Thyroid gland (tissue), 4 donors: ENCODE data around the gene ZNF687. TPM values are rescaled to one million over a fixed set of nuclear protein-coding genes. Genes with fewer than 3 reads are reported as not detected.

Experiments used
- DNase-seq, 2 donors: peaks; one replicate each; pipeline ENCODE4 v3.0.0-alpha.2; 2019
- H3K27ac ChIP-seq, 3 donors: fragments of 200-600 bp; sonication (generic); 1 replicate in 2 of 3; 2 replicates in 1 of 3; pipeline ENCODE4 v1.5.1; 2016 to 2019; ENCODE audit warnings: mild to moderate bottlenecking in 1 of 3, moderate library complexity in 1 of 3
- H3K27me3 ChIP-seq: fragments of 200-600 bp; sonication (generic); one replicate; pipeline ENCODE4 v1.5.1; 2019
- H3K36me3 ChIP-seq, 2 donors: fragments of 200-600 bp; sonication (generic); one replicate each; pipeline ENCODE4 v1.5.1; 2016 to 2019
- H3K4me1 ChIP-seq, 2 donors: fragments of 200-600 bp; sonication (generic); one replicate each; pipeline ENCODE4 v1.5.1; 2017 to 2019
- H3K4me3 ChIP-seq, 3 donors: fragments of 200-600 bp; sonication (generic); replicated peaks in 1 of 3; 1 replicate in 2 of 3; 2 replicates in 1 of 3; pipeline ENCODE4 v1.5.1; 2016; ENCODE audit warnings: mild to moderate bottlenecking in 1 of 3
- H3K9me3 ChIP-seq: fragments of 200-600 bp; sonication (generic); one replicate; pipeline ENCODE4 v1.5.1; 2017
- POLR2A ChIP-seq, 2 donors: fragments of 450-650 bp; IDR thresholded peaks; one replicate each; pipeline ENCODE4 v1.6.1; 2017; ENCODE audit warnings: antibody characterized with exemption in 2 of 2, mild to moderate bottlenecking in 2 of 2, moderate library complexity in 1 of 2
- WGBS, 2 donors: methylation state at CpG; one replicate each; pipeline ENCODE4 v1.1.5; 2017; 5-methylcytosine and 5-hydroxymethylcytosine counted together
- intact Hi-C: fragments of 100-400 bp; cut with DNase I; formaldehyde crosslinking; loops from one replicate; pipeline ENCODE4 v1.15.1; 2023
- total RNA-seq, 4 donors: library from RNA; depleted of rRNA; stranded (reverse); fragments of >200 nt; gene quantifications; one replicate each; pipeline ENCODE4 v1.2.3, GENCODE V29; 2016
- TF ChIP-seq, protein P1 (sequence below), 6 experiments: fragments of 200-600 bp in 3 of 6; fragments of 450-650 bp in 3 of 6; sonication (generic) in 3 of 6; IDR thresholded peaks; one replicate each; pipeline ENCODE4 v1.5.1; 2016 to 2019; ENCODE audit warnings: antibody characterized with exemption in 6 of 6, mild to moderate bottlenecking in 2 of 6, inconsistent platforms in 1 of 6, moderate library complexity in 1 of 6

Gene ZNF687
- total RNA-seq, 4 donors from 2014 or later: 24.2 to 38.0 (median 33.7) TPM

DNA sequence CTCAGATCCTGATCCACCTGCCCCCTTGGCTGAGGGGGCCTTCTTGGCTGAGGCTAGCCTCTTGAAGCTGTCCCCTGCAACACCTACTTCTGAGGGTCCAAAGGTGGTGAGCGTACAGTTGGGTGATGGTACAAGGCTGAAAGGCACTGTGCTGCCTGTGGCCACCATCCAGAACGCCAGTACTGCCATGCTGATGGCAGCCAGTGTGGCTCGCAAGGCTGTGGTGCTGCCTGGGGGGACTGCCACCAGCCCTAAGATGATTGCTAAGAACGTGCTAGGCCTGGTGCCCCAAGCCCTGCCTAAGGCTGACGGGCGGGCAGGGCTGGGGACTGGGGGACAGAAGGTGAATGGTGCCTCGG lies 5.2 kb downstream of the ZNF687 start:
- TF ChIP-seq, protein P1, sequence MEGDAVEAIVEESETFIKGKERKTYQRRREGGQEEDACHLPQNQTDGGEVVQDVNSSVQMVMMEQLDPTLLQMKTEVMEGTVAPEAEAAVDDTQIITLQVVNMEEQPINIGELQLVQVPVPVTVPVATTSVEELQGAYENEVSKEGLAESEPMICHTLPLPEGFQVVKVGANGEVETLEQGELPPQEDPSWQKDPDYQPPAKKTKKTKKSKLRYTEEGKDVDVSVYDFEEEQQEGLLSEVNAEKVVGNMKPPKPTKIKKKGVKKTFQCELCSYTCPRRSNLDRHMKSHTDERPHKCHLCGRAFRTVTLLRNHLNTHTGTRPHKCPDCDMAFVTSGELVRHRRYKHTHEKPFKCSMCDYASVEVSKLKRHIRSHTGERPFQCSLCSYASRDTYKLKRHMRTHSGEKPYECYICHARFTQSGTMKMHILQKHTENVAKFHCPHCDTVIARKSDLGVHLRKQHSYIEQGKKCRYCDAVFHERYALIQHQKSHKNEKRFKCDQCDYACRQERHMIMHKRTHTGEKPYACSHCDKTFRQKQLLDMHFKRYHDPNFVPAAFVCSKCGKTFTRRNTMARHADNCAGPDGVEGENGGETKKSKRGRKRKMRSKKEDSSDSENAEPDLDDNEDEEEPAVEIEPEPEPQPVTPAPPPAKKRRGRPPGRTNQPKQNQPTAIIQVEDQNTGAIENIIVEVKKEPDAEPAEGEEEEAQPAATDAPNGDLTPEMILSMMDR (IDR thresholded peaks at IDR 0.05): no peak
- no peak for TF ChIP-seq POLR2A (IDR thresholded peaks at IDR 0.05)
- Histone ChIP-seq H3K4me1 (peaks cover 0 to 16% of the 10 kb centered on the region in 2 donors), H3K27me3 (no peaks in the 10 kb centered on the region), H3K36me3 (peaks cover 52 to 58% of the 10 kb centered on the region in 2 donors), H3K4me3 (no peak overlapping the region), H3K9me3 (no peaks in the 10 kb centered on the region), H3K27ac (no peak overlapping the region)
- 88 to 97% methylated on average over 1 to 5 of the region's 7 CpGs for WGBS, 2 donors
- no peak for DNase-seq
- intact Hi-C loops: no loop called here

DNA sequence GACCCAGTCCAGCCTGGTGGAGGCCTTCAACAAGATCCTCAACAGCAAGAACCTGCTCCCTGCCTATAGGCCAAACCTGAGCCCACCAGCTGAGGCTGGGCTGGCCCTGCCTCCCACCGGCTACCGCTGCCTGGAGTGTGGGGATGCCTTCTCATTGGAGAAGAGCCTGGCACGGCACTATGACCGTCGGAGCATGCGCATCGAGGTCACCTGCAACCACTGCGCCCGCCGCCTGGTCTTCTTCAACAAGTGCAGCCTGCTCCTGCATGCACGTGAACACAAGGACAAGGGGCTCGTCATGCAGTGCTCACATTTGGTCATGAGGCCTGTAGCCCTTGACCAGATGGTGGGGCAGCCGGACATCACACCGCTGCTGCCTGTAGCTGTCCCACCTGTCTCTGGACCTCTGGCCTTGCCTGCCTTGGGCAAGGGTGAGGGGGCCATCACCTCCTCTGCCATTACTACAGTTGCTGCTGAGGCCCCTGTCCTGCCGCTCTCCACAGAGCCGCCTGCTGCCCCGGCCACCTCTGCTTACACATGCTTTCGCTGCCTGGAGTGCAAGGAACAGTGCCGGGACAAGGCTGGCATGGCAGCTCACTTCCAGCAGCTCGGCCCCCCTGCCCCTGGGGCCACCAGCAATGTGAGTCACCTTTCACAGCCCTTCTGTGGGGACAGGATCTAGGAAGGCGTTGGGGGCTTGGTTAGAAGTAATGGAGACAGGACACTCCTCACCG lies 5.8 kb downstream of the ZNF687 start:
- H3K4me1 ChIP-seq: peaks cover 0 to 16% of the 10 kb centered on the region in 2 donors
- intact Hi-C loops: no loop called here
- TF ChIP-seq POLR2A (IDR thresholded peaks at IDR 0.05): no peak
- TF ChIP-seq, protein P1 (IDR thresholded peaks at IDR 0.05): no peak
- WGBS, 2 donors: 90 to 95% methylated on average over 4 to 14 of the region's 22 CpGs
- DNase-seq: no peak
- no peak overlapping the region for H3K27ac ChIP-seq
- H3K9me3 ChIP-seq: no peaks in the 10 kb centered on the region
- peaks cover 58 to 65% of the 10 kb centered on the region in 2 donors for H3K36me3 ChIP-seq
- H3K4me3 ChIP-seq: no peak overlapping the region
- H3K27me3 ChIP-seq: no peaks in the 10 kb centered on the region

DNA sequence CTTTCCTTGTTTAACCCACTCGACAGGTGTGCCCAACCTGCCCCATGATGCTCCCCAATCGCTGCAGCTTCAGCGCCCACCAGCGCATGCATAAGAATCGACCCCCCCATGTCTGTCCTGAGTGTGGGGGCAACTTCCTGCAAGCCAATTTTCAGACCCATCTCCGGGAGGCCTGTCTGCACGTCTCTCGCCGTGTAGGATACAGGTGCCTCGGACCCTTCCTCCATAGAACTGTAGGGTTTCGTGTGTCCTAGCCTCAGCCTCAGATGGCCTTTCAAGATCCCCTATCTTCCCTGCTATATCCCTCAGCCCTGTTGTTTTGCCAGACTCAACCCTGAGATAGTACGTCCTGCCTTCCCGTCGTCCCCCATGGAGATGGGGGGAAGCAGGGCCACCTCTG lies 6.4 kb downstream of the ZNF687 start:
- 89 to 92% methylated on average over 14 of the region's 14 CpGs for WGBS, 2 donors
- Histone ChIP-seq H3K27me3 (no peaks in the 10 kb centered on the region), H3K4me3 (no peak overlapping the region), H3K36me3 (peaks cover 64 to 70% of the 10 kb centered on the region in 2 donors), H3K27ac (no peak overlapping the region), H3K9me3 (no peaks in the 10 kb centered on the region), H3K4me1 (peaks cover 0 to 11% of the 10 kb centered on the region in 2 donors)
- no peak for DNase-seq
- intact Hi-C loops: no loop called here
- TF ChIP-seq, protein P1 (IDR thresholded peaks at IDR 0.05): no peak
- no peak for TF ChIP-seq POLR2A (IDR thresholded peaks at IDR 0.05)

DNA sequence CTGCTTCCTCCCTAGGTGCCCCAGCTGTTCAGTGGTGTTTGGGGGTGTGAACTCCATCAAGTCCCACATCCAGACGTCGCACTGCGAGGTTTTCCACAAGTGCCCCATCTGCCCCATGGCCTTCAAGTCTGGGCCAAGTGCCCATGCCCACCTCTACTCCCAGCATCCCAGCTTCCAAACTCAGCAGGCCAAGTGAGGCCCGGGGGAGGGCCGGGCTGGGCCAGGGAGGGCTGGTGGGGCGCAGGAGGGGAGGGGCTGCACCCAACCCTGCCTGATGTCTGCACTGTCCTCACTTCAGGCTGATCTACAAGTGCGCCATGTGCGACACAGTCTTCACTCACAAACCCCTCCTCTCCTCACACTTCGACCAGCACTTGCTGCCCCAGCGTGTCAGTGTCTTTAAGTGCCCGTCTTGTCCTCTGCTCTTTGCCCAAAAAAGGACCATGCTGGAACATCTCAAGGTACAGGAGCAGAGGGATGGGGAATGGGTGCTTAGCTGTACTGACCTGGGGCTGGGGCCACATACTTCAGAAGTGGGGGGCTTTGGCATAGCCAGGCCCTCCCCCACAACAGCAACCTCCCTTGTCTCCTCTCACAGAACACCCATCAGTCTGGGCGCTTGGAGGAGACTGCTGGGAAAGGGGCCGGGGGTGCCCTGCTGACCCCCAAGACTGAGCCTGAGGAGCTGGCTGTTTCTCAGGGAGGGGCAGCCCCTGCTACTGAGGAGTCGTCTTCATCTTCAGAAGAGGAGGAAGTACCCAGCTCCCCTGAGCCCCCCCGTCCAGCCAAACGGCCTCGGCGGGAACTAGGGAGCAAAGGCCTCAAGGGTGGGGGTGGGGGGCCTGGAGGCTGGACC lies 7.2 kb downstream of the ZNF687 start:
- no peak overlapping the region for H3K4me3 ChIP-seq
- H3K36me3 ChIP-seq: peaks cover 72 to 78% of the 10 kb centered on the region in 2 donors
- 82 to 89% methylated on average over 12 to 18 of the region's 18 CpGs for WGBS, 2 donors
- intact Hi-C loops: no loop called here
- DNase-seq: no peak
- H3K27me3 ChIP-seq: no peaks in the 10 kb centered on the region
- no peak overlapping the region for H3K27ac ChIP-seq
- peaks cover 0 to 3% of the 10 kb centered on the region in 2 donors for H3K4me1 ChIP-seq
- no peaks in the 10 kb centered on the region for H3K9me3 ChIP-seq
- TF ChIP-seq, protein P1 (IDR thresholded peaks at IDR 0.05): no peak
- no peak for TF ChIP-seq POLR2A (IDR thresholded peaks at IDR 0.05)
